ENCODE results near the gene PARP8.
"Not testable (repeated sequence)": the region's sequence is repeated elsewhere in the genome, so short reads cannot be mapped to it uniquely, and the experiment has no call there.

PARP8 gene

DNA sequence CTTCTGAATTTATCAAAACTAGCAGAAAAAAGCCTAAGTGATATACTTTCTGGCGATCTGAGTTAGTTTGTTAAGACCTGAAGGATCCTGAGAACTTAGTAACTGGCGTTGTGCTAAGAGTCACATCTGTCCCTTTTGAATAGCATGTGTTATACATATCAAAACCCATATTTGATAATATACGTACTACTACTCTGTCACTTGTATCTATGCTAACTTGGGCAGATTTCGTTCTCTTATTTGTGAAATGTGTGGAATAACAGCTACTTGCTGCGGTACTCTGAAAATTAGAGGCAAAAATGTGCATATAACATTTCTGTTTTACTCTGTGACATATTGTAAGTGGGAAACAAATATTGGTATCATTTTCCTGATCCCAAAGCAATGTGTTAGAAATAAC is 126.4 kb downstream of the PARP8 start:
- no peak for DNase-seq

- no peak for DNase-seq
Measured at GRCh38 chr5:50794812-50795211, 128.4 kb downstream of the PARP8 start.

GRCh38 chr5:50798002-50798401 is 131.6 kb downstream of the PARP8 start:
- DNase-seq, result no peak

DNA sequence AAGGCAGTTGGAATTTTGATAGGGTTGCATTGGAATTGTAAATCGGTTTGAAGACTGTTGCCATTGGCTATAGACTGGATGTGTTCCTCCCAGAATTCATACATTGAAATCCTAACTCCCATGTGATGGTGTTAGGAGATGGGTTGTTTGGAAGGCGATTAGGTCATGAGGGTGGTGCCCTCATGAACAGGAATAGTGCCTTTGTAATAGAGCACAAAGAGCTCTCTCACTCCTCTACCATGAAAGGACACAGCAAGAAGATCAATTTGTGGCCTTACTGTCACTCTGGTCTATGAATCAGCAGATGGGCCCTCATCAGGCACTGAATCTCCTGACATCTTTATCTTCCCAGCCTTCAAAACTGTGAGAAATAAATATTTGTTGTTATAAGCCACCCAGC is 133.2 kb downstream of the PARP8 start:
- no peak for DNase-seq

DNA sequence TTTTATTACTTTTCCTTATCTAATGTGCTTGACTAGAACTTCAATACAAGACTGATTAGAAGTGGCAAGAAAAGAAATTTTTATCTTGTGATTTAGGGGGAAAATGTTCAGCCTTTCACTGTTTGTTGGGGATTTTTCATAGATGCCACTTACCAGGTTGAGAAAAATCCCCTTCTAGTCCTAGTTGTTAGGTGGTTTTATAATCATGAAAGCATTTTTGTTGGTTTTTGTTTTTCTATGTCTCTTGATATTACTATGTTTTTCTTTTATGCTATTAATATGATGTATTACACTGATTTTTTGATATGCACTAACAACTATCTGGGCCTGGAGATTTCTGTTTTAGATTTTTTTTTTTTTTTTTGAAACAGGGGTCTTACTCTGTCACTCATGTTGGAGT is 134.0 kb downstream of the PARP8 start:
- no peak for DNase-seq

- no peak for DNase-seq
Measured at GRCh38 chr5:50807661-50808060, 141.2 kb downstream of the PARP8 start.

GRCh38 chr5:50808406-50808805 is 142.0 kb downstream of the PARP8 start:
- DNase-seq, result no peak

DNA sequence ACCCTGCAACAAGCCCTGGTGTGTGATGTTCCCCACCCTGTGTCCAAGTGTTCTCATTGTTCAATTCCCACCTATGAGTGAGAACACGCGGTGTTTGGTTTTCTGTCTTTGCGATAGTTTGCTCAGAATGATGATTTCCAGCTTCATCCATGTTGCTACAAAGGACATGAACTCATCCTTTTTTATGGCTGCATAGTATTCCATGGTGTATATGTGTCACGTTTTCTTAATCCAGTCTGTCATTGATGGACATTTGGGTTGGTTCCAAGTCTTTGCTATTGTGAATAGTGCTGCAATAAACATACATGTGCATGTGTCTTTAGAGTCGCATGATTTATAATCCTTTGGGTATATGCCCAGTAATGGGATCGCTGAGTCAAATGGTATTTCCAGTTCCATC is 145.3 kb downstream of the PARP8 start:
- not testable (repeated sequence) for DNase-seq

DNA sequence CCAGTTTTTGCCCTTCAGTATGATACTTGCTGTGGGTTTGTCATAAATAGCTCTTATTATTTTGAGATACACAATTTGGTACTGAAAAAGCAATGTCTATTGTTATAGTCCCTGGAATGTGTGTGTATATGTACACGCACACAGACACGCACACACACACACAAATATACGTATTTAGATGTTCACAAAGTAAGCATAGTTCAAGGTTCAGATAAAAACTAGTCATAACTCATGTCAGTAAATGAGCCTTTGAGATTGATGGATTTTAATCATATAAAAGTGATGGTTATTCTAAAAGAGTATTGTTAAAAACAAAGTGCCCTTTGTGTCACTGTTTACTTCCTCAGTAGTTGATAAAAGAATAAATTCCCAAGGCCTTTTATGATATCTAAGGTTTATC is 147.3 kb downstream of the PARP8 start:
- DNase-seq, result no peak

DNA sequence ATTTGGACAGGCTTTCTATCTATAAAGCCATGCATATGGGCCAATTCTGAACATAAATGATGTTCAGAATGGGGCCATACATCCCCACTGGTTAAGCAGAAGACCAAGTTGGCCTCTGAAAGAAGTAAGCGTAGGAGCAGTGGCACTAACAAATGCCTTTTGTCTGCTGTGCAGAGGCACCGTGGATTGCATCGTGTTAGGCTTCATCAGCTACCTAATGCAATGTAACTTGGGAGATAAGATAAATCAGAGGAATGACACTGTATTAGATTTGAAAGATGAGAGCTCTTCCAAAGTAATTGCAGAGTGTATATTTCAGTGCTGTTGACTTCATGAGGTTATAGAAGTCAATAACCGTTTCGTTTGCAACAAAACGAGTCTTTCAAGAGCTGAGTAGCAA is 148.1 kb downstream of the PARP8 start:
- no peak for DNase-seq

DNA sequence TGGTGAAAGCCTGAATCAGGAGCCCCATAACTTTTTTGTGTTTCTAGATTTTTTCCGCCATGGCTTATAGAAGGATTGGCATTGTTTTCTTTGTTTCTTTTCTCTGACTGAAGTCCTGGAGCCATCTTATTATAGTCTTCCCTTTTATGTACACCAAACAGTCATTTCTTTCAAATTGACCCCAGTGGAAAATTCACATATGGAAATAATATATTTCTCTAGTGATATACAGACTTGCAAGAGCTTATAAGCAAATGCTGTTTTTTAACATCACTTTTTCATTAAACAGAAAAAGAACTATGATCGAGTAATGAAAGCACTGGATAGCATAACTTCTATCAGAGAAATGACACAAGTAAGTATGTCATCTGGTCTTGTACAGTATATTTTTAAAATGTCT is 155.6 kb downstream of the PARP8 start:
- DNase-seq, result no peak

- no peak for DNase-seq
Measured at GRCh38 chr5:50822761-50823160, 156.3 kb downstream of the PARP8 start.

DNA sequence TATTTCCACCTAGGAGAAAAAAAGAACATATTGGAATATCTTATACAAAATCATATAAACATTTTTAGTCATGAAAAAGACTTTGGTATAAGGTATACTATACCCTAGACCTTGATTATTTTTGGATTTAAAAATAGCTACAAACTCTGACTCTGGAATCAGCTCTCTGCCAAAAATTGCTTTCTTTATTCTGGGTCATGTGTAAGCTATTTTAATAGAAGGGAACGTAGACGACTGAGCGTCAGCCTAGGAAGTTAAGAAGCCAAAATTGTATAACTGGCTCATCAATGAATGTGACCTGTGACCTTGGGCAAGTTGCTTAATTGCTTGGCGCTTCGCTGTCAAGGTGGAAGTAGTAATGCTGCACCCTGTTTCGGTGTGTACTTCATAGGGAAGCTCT is 157.1 kb downstream of the PARP8 start:
- no peak for DNase-seq

- DNase-seq, result no peak
Measured at GRCh38 chr5:50824109-50824508, 157.7 kb downstream of the PARP8 start.

DNA sequence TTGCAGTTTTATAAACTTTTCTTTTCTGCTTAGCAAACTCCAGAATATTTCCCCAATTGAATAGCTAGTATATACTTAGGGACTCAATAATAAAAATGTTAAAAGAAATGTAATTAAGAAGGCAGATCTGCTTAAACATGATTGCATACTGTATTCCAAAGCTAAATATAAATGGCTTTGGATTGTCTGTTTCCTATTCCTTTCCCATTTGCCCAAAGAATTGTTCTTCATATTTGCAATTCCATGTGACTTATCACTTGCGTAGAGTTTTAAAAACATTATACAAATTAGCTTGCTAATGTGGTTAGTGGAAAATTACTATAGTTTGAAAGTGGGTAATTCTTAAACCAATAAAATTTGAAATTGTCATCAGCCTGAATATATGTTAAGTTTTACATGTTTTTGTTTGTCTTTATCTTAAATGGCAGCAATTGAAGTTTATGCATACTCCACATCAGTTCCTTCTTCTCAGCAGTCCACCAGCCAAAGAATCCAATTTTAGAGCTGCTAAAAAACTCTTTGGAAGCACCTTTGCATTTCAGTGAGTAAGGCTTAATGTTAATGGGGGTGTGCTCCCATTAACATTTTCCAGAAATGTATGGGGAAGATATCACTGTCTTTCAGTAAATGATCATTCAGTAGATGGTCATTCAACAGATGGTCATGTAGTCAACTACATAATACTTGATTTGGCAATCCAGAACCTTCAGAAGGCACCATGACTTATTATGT is 161.2 kb downstream of the PARP8 start:
- DNase-seq, result no peak

GRCh38 chr5:50829023-50829422 is 162.6 kb downstream of the PARP8 start:
- no peak for DNase-seq

DNA sequence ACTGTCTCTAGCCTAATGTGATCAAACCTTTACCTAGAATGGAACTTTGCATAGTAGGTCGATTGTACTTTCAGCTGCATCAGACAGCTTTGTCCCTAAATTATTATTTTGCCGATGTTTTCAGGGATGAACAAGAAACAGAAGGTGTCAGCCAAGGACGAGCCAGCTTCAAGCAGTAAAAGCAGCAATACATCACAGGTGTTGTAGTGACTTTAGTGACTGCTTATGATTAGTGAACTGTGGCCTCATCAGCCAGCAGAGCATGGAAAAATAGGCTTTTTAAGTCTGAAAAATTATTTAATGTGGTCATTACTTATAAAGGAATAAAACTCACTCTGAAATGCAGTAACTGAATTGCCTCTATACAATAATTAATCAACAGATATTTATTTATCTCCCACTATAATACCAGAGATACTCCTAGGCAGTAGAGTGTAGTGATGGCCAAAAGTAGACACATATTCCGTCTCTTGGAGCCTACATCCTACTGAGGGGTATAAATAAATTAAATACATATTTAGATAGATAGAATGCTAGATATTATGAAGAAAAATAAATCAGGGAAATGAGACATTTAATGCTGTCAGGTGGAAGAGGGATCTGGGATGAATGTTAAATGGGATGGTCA is 166.3 kb downstream of the PARP8 start:
- DNase-seq, result no peak

- DNase-seq, result no peak
Measured at GRCh38 chr5:50836356-50836755, 169.9 kb downstream of the PARP8 start.

DNA sequence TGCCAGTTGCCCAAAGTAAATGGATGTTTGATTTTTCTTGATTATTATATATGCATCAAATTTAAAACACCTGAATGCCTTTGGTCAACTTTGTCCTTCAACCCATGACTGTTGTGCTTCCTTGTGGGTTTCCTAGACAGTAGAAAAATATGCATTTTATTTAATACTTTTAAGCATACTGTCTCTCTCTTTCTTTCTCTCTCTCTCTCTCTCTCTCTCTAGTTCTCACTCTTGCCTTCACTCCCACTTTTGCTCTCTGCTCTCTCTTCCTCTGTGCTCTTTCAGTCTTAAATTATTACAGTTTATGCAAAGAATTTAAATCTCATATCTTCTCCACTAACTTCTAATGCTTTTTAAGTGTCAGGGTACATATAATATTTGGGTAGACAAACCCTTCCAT is 173.0 kb downstream of the PARP8 start:
- DNase-seq, result no peak

- no peak for DNase-seq
Measured at GRCh38 chr5:50843091-50843490, 176.7 kb downstream of the PARP8 start.

GRCh38 chr5:50846261-50846660 is 179.8 kb downstream of the PARP8 start:
- no peak for DNase-seq

- no peak for DNase-seq
Measured at GRCh38 chr5:50849554-50849953, 183.1 kb downstream of the PARP8 start.

DNA sequence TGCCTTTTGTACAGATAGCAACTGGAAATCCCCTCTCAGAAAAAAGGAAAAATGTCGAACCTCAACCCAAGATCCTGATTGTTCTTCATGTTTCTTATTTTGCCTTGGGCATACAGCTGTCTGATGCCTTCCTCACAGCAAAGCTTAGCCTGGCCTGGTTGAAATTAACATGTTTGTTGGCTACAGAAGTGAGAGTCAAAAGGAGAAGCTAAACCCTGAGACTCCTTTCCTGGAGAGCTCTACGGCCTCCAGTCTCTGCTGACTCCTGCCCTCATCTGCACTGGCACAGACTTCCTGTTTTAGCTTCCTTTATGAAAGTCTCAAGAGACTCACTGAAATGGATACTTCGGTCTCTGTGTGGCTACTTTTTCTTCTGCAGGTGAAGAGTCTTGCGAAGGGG is 186.7 kb downstream of the PARP8 start:
- no peak for DNase-seq

DNA sequence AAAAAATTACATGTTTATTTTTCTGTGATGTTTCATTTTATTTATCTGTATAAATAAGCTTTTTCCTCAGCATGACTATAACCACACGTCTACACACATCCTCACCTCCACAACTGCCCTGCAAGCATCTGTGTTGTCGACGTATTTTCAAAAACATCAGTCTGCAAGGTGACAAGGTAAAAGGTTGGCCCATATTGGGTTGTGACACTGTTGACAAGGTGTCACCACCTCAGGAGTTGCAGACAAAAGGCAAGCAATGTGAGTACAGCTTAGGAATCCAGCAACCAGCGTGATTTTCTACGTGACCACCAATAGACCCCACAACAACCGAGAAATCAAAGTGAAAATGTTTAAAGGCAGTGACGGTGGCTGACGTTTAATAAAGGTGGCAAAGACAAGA is 187.6 kb downstream of the PARP8 start:
- no peak for DNase-seq

DNA sequence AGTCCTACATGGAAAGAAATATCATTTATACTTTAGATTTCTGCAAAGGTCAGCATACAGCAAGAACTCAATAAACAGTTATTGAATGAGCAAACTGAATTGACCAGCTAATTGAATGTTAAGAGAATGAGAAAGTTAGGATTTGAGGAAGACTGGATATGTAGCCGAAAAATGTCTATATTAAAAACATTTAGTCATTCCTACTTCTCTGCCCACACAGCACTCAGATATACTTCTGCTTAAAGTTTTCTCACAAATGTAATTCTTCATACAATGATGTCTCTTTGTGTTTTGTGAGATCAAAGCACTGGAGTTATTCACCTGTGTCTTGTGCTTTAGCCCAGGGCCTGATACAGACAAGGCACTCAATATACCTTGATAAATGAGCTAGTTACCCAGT is 188.6 kb downstream of the PARP8 start:
- DNase-seq, result no peak
